Peyer's patch (tissue), 4 donors: Measurements from ENCODE around the gene CAGE1.

ENCODE experiments used
- CTCF ChIP-seq, 6 experiments: fragments of 450-650 bp in 4 of 6; fragments of 200-600 bp in 2 of 6; sonication (generic) in 1 of 6; IDR thresholded peaks; one replicate each; pipeline ENCODE4 v1.5.1; 2017 to 2019; ENCODE audit warnings: antibody characterized with exemption in 6 of 6, mild to moderate bottlenecking in 3 of 6, moderate library complexity in 1 of 6
- POLR2A ChIP-seq, 2 donors: fragments of 450-650 bp; IDR thresholded peaks; one replicate each; pipeline ENCODE4 v1.5.1; 2017; ENCODE audit warnings: antibody characterized with exemption in 2 of 2, mild to moderate bottlenecking in 2 of 2, moderate library complexity in 2 of 2

- TF ChIP-seq CTCF (IDR thresholded peaks at IDR 0.05) (peak in 3 of 6 experiments; percentile 29 to 30 (median 30)), POLR2A (IDR thresholded peaks at IDR 0.05) (peak; percentile 85 to 92)
Measured at GRCh38 chr6:7389451-7390225, at the start of gene CAGE1, which contains the start of gene RIOK1.
